SW480 (cell line): ENCODE measurements around the gene HCN4.
A peak's percentile ranks its signal among the peaks of the same experiment; 100 is the strongest.

Experiments
- DNase-seq: peaks from one replicate; pipeline ENCODE4 v3.0.0-alpha.2; 2016; ENCODE audit warnings: low spot score

HCN4 gene

DNA sequence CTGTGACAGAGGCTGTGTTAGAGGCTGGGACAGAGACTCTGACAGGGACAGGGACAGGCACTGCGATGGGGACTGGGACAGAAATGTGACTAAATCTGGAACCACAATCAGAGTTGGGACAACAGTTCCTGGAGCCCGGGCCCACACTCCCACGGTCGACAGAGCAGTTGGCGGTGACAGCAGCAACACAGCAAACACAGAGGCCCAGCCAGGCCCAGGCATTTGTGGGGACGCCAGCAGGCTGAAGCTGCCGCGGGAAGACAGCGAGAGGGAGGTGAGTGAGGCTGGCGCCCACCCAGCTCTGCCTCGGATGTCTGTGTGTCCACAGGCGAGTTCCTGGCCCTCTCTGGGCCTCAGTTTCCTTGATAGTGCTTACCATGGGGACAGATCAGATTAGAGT, 9.3 kb upstream of the HCN4 start:
- DNase-seq, result no peak

DNA sequence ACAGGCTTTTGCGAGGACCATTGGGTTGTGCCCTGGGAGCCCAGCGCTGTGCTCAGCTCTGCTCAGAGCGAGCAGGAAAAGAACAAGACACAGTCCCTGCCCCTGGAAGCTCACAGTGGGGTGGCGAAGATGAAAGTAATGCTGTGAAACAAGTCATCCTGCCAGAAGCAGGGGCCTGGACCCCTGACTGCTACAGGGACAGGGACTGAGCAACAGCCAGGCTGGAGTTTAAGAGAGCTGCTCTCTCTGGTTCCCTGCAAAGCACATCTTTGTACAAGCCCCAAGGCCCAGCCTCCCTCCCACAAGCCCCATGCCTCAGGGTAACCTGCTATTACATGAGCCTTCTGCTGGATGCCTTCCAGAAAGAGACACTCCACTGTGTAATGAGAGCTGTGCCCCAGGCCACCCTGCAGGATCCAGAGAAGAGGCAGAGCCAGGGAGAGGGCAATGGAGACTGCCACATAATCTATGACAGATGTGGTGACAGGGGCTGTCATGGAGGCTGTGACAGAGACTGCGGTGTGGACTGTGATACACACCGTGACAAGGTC, 7.1 kb upstream of the HCN4 start:
- no peak for DNase-seq

DNA sequence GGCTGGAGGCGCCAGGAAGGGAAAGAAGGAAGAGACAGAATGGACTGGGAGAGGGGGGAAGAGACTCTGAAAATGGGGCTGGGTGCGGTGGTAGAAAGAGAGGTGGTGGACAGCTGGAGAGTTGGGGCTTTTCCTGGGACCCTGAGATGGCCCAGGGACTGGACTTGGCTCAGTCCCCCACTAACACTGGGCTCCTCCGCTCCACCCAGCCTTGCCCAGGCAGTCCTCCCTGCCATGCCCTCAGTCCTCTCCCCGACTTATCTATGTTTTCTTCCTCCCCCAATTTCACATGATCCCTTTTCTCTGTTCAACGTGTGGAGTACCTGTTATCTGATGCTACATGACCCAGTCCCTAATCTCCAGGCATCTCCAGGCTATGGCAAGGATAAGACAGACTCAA, 6.3 kb upstream of the HCN4 start:
- no peak for DNase-seq

DNA sequence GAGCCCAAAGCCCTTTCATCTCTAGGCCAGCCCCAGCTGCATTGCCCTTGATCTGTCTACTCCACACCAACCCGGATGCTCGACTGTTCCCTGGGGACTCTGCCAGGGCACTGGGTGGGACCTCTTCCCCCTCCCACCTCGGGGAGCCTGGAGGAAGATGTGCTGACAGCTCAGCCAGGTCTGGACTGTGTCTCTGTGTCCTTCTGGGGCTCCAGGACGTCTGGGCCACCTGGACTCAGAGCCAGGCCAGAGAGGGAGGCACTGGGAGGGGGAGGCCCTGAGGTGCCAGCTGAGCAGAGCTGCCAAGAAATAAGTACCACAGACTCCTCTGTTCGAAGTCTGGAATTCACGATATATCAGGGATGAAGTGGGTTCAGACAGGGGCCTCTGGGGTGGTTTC, 5.8 kb upstream of the HCN4 start:
- no peak for DNase-seq

DNA sequence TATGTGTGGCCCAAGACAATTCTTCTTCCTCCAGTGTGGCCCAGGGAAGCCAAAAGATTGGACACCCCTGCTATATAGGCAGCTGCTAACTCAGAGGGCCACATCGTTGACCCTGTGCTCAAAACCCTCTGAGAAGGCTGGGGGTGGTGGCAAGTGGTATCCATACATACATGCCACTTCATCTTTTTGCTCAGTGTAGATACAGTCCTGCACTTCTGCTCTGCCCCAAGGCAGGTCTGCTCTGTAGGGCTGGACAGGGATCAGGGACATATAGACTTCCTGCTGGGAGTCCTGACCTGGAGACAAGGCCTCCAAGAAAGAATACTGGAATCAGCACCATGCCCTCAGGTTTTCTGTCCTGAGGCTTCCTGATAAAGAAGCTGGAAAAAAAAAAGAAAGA, 4.5 kb upstream of the HCN4 start:
- DNase-seq, result no peak

DNA sequence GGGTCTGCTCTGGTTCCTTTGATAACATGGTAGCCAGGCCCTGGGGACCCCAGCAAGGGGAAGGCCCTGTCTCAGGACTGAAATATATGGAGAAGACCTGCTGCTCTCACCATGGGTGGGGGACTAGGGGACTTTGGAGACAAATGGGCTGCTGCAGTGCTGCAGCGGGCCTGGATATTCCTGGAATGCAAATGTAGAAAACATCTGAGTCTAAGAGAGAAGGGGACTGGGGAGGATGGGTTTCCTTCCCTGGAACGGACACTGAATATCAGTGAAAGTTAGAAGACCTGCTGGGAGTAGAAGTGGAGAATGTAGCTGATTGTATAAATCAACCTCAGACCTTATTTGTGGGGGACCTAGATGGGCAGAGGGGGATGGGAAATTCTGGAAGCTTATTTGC, 3.1 kb upstream of the HCN4 start:
- DNase-seq, result no peak

DNA sequence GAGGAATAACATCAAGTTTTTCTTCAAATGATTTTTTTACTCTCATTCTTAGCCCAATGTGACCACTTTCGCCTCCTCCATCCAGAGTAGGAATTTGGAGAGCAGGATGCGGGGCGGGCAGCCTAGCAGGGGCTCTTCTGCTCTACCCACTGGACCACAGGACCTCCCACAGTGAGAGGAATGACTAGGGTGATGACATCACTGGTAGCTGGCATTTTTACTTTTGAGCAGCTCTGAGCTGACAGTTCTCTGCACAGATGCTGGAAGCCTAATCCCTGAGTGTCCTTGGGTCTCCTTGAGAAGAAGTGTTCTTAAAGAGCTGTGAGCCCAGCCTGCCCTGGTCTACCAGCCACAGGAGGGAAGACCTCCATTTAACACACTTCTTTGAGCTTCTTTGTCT, 1.4 kb upstream of the HCN4 start:
- DNase-seq, result no peak

DNA sequence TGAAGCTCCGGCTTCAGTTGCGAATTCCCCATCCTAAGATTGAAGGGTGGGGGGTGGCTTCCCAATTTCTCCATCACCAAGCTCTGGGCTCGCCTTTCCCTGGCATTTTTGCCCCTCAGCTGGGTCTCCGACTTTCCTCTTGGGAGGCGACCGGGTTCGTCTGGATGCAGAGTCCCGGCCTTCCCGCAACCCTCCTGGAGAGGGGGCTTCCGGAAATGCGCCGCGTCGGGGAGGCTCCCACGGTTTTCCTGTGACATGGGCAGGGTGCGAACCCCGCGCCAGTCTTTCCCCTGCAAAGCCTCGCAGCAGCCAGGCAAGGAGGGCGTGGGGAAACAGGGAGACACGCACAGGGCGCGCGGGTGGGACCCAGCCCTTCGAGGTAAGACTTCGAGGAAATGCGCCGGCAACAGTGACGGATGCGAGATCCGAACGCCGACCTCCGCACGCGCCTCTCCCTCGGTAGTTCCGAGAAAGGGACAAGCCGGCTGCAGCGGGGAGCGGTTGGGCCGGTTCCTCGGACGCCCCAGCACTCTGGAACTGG, 466 bp upstream of the HCN4 start:
- DNase-seq, result no peak

DNA sequence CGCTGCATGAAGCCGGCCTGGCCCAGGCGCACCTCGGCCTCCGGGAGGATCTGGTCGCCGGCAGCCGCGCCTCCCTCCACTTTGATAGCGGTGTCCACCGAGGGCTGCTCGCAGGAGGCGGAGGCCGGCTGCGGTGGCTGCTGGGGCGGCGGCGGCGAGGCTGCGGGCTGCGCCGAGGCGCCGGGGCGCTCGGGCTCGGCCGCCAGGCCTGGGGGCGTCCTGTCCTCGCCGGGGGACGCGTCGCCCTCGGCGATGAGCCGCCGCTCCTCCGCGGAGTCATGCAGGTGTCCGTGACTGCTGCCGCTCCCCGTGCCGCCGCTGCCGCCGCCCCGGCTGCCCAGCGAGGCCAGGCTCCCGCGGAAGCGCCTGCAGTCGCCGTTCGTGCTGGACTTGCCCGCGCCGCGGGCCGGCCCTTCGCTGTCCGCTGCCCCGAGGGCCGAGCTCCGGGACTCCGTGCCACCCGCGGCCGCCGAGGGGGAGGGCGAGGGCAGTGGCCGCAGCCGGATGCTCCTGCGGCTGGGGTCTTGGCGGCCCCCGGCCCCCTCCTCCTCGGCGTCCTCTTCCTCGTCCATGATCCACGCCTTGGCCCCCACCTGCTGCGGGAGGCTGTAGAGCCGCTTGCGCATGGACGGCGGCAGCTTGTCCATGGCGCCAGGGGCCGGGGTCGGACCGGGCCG, 996 bp downstream of the HCN4 start:
- DNase-seq, result peak; percentile 21

DNA sequence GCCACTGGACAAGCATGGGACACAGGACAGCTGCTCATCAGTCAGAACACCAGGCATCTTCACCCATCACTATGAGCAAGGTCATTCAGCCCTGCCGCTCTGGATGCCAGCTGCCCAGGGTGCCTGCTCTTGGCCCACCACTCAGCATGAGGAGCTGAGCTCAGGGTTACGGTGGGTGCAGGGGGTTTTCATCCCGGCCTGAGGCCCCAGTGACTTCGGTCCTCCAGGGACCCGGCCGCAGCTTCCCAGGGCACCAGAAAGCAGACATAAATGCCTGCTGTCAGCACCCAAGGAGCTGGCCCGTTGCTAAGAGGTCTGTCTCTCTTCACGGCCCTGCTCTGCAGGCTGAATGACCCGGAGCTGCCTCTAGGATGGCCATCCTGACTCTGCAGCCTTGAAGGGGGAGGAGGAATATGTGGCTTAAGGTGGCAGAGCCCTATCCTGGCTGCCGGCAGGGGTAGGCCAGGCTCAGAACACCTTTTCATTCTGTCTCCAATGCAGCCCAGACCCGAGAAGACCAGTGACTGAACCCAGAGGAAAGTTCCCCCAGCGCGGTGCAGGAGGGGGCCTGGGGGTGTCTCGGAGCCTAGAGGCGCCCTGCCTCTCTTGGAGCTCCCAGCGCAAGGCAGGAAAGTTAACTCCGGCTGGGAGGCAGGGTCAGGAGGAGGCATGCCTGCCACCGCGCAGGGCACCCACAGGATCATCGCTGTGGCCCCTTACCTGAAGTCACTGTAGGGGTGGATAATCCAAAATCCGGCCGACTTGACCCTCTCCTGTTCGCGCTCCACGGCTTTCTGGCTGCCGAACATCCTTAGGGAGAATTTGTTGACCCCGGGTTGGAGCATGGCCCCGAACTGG, 1.8 kb downstream of the HCN4 start:
- no peak for DNase-seq

DNA sequence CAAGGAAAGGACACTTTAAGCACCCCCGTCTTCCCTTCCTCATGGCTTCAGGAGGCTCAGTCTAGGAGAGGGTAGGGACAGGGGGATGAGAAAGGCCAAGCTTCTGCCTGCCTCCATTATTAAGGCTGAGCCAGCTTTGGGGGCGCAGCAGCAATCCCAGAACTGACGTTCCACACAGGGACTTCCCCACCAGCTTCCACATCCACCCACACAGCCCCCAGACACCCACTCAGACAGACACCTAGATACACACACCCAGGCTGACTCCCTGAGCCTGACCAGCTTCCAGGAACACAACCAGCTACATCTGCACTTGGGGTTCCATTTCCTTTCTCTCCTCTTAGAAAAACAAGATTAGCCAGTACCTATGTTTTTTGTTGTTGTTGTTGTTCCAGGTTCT, 4.7 kb downstream of the HCN4 start:
- no peak for DNase-seq

DNA sequence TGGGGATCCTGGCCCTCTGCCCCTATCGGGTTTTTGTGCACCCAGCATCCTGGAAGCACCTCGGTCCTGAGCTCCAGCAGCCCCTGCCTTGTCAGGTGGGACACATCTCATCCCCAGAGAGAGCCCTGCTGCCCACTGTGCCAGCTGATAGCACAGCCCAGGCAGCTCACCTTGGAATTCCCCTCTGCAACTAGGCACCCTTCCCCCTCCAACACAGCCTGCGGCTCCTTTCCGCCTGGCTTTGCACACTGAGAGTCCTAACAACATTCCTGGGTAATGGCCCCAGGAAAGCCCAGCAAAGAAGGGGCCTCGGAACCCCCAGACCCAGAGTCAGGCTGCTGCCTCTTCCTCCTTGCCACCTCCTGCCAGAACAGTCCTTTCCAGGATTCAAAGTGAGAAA, 5.9 kb downstream of the HCN4 start:
- DNase-seq, result no peak

DNA sequence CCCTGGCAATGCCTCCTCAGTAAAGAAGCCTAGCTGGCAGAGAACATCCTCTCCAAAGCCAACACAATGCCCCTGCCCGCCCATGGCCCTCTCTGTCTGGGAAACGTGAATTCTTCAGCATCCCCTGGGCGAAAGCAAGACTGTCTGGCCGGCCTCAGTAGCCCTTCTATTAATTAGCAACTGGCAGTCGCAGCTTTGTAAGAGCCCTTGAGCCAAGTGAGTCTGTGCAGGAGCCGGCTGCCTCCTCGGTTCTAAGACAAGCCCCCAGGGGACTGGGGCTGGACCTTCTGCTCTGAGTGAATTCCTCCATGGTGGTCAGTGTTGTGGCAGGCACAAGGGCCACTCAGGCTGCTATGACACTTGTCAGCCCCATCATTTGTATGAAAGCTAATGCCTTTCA, 7.4 kb downstream of the HCN4 start:
- DNase-seq, result no peak

DNA sequence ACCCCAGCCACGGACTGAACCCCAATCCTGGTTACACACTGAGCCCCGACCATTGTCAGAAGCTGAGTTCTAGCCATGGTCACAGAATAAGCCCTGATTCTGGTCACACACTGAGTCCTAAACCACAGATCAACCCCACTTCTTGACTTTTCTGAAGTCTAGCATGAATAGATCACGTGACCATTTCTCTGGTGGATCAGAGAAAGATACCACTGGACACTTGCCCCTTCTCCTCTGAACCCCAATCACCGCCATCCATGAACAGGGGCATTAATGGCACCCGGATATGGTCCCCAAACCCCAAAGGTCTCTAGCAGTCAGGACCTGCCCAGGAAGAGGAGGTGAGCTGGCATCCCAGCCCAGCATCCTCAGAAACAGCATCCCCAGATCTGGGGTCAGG, 9.1 kb downstream of the HCN4 start:
- DNase-seq, result no peak

DNA sequence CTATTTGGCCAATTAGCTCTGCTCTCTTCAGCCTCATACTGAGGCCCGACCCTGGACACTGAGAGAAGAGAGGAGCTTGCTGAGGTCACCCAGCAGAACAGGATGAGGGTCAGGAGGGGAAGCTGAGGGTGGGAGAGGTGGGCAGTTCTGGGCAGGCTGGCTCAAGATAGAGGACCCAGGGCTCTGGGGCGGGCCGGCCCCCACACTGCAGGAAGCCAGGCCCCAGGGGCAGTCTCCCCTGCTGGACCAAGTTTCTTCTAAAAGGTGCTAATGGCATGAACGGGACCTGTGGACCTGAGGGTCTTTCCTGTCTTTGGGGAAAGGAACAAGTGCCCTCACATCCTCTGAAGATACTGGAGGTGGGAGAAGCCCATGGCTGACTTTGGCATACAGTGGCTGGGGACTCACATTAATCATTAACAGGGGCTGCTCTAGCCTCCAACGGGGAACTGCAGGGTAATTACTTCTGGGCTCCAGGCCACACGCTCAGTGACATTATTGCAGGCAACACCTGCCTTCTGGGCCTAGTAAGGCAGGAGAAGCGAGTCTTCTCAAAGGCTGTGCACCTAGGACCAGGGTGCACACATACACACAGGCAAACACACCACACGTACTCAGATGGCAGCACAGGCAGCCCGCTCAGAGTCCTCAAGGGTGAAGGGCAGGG, 10.6 kb downstream of the HCN4 start:
- DNase-seq, result peak; percentile 60

DNA sequence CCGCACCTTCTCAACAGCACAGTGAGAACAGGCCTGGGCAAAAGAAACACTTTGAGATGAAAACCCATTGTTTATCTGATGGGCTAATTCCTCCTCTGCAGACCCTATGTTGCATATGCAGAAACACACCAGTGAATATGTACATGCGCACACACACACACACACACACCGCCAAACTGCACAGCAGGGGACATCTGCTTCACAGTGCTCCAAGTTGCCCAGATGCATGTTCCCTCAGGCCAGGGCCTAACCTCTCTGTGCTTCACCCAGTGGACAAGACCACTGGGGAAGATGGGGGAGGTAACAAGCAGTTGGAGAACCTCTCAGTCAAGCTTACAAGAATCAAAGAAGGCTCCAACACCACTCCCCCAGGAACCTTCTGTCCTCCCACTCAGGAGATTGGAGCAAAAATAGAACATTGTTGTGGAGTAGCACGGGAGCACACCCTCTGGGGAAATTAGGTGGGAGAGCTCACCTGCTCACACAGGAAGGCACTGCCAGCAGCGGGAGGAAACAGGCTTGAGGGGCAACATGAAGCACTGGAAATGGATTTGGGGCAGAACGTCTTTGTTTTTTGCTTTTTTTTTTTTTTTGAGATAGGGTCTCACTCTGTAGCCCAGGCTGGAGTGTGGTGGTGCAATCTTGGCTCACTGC, 13.0 kb downstream of the HCN4 start:
- DNase-seq, result no peak

DNA sequence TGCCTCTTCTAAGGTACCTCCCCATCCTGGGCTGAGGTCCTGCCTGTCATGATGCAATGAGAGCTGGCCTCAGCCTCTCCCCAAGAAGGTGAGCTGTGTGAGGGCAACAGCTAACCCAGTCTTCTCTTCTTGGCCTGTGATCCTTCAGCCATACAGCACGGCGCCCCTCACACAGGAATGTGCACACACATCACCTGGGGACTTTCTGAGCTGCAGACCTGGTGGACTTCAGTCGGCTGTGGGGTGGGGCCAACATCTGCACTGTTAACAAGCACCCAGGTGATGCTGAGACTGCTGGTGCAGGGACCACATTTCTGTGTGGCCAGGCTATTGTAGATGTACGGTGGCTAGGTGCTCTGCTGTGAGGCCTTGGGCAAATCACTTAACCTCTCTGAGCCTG, 14.5 kb downstream of the HCN4 start:
- DNase-seq, result no peak

DNA sequence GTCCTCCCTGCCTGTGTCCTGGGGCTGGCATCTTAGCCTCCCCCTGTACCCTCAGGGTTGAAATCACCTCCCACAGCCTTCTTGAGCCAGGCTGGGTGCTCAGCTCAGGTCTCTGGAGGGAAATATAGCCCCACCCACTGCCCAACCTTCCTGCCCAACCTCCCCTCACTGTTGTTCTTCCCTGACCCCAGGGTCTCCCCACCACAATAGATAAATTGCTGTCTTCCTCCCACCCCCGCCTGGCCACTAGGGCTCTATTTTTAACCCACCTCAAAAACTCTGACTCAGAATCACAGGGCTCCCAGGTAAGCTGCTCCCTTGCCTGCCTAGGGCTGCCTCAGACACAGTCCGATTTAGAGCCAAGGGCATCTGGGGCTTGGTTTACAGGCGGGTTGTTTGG, 15.0 kb downstream of the HCN4 start:
- DNase-seq, result no peak

DNA sequence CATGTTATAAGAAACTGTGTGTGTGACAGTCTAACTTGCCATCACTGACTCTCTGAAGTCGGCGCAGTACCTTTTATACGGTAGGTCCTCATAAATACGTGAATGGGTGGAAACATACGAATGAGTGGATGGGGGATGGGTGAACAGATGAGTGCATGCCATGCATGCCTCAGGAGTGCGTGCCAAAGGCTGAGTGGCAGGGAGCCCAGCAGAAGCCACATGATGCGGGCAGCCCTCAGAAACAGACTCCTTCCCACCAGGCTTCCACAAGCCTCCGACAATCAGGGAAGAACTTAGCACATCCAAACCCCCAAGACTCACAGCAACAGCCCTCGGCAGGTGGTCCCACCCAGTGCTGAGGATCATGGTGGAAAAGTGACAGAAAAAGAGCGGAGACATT, 16.7 kb downstream of the HCN4 start:
- no peak for DNase-seq

DNA sequence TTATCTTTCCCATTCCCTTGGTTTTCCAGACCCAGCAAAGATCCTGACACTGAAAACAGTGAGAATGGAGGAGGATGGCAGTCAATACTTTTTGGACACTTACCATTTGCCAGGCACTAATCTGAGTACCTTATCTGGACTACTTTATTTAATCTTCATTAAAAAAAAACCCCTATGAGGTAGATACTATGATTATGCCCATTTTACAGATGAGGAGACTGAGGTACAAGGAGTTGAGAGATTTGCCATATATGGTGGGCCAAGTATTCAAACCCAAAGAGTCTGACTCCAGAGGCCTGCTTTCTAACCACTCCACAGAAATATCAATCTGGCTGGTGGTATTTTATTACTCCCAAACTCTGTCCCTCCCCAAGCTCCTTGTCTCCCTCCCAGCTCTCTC, 19.6 kb downstream of the HCN4 start:
- DNase-seq, result no peak

DNA sequence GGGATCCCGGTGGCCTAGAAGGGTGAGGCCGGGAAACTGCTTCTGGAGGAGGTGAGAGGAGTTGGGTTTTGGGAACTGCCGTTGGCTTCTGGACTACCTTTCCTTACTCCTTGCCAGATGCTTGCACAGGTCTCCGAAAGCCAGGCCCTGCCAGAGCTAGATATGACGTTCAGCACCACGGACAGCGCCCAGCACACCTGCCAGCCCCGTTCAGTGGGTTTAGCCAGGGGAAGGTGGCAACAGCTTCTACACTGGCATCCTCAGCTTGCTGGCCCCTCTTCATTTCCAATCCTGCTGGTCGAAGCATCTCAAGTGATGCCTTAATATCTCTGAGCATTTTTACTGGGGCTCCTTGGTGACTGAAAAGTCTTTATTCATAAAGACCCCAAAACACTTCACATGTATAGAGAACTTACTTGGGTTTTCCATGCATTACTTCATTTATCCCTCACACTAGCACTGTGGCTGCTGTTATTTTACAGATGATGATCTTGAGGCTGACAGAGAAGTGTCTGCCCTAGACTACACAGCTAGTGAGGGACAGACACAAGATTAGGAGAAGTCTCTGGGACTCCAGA, 21.9 kb downstream of the HCN4 start:
- DNase-seq, result peak; percentile 63

DNA sequence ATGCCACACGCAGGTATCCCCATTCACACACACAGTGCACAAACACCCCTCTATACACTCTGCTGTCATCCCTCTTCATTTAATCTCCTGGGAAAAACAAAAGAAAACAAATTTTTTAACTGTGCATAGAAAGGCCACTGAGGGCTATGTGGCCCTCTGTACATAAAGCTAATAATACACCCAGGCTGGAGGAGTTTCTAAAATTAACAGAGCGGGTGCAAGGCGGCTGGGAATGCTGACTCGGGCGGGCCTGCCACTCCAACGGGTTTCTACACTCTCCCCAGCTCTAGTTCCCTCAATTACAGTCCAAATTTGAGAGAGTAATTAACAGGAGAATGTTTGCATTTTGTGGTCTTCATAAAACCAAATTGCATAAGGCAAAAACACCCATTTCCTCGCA, 23.1 kb downstream of the HCN4 start:
- DNase-seq, result no peak
